Measurements from ENCODE around the gene STIL. TPM values are rescaled to one million over a fixed set of nuclear protein-coding genes. Genes with fewer than 3 reads are reported as not detected.

The STIL gene
- total RNA-seq, 2 donors from 2014 or later, result 39.3 to 48.0 TPM

GRCh38 chr1:47210666-47211065, 103.3 kb downstream of the STIL start:
- peak; percentile 69 for DNase-seq
- H3K9me3 ChIP-seq (ENCODE audit: control insufficient read depth, low read length), result no peaks in the 10 kb centered on the region
- TF ChIP-seq CTCF (conservative IDR thresholded peaks at IDR 0.05), result no peak
- no peaks in the 10 kb centered on the region for H3K4me1 ChIP-seq (ENCODE audit: control insufficient read depth, insufficient read depth, low read length)
- no peak overlapping the region for H3K4me3 ChIP-seq (ENCODE audit: low read length)
- H3K27me3 Mint-ChIP-seq (ENCODE audit: insufficient read depth), result peaks cover 43% of the 10 kb centered on the region
- WGBS, 2 experiments (ENCODE audit: insufficient coverage in 1 of 2, insufficient read length in 1 of 2), result 88 to 97% methylated on average over 3 of the region's 3 CpGs
- H3K36me3 Mint-ChIP-seq (ENCODE audit: low read depth), result no peaks in the 10 kb centered on the region
- no peak overlapping the region for H3K27ac Mint-ChIP-seq
- H3K27ac ChIP-seq (ENCODE audit: low read depth, low read length), result no peak overlapping the region
- H3K4me3 Mint-ChIP-seq, result no peak overlapping the region
- H3K36me3 ChIP-seq (ENCODE audit: control insufficient read depth, insufficient read depth, low read length), result no peaks in the 10 kb centered on the region
- H3K4me1 Mint-ChIP-seq, result peaks cover 8% of the 10 kb centered on the region
- no peak overlapping the region for H3K9ac ChIP-seq (ENCODE audit: extremely low read depth, low read length, poor library complexity, severe bottlenecking)
- H3K9me3 Mint-ChIP-seq, result no peaks in the 10 kb centered on the region
- peaks cover 25% of the 10 kb centered on the region for H3K27me3 ChIP-seq (ENCODE audit: control insufficient read depth, insufficient read depth, low read length, poor library complexity, severe bottlenecking)

GRCh38 chr1:47209725-47210325, 104.1 kb downstream of the STIL start:
- Mint-ChIP-seq H3K4me1 (peaks cover 8% of the 10 kb centered on the region), H3K4me3 (no peak overlapping the region), H3K27me3 (ENCODE audit: insufficient read depth) (peaks cover 48% of the 10 kb centered on the region), H3K36me3 (ENCODE audit: low read depth) (no peaks in the 10 kb centered on the region), H3K27ac (no peak overlapping the region), H3K9me3 (no peaks in the 10 kb centered on the region)
- no peak for TF ChIP-seq CTCF (conservative IDR thresholded peaks at IDR 0.05)
- Histone ChIP-seq H3K4me1 (ENCODE audit: control insufficient read depth, insufficient read depth, low read length) (no peaks in the 10 kb centered on the region), H3K9me3 (ENCODE audit: control insufficient read depth, low read length) (no peaks in the 10 kb centered on the region), H3K4me3 (ENCODE audit: low read length) (no peak overlapping the region), H3K27me3 (ENCODE audit: control insufficient read depth, insufficient read depth, low read length, poor library complexity, severe bottlenecking) (peaks cover 26% of the 10 kb centered on the region), H3K9ac (ENCODE audit: extremely low read depth, low read length, poor library complexity, severe bottlenecking) (no peak overlapping the region), H3K36me3 (ENCODE audit: control insufficient read depth, insufficient read depth, low read length) (no peaks in the 10 kb centered on the region), H3K27ac (ENCODE audit: low read depth, low read length) (no peak overlapping the region)
- DNase-seq, result no peak
- WGBS, 2 experiments (ENCODE audit: insufficient coverage in 1 of 2, insufficient read length in 1 of 2), result 52% methylated on average over 3 of the region's 3 CpGs; no CpG with 5 or more reads in 1 of the 2 experiments

- no peak overlapping the region for H3K27ac ChIP-seq (ENCODE audit: low read depth, low read length)
- no peak overlapping the region for H3K4me3 ChIP-seq (ENCODE audit: low read length)
- Mint-ChIP-seq H3K4me1 (peaks cover 8% of the 10 kb centered on the region), H3K4me3 (no peak overlapping the region), H3K36me3 (ENCODE audit: low read depth) (no peaks in the 10 kb centered on the region), H3K27ac (no peak overlapping the region), H3K9me3 (no peaks in the 10 kb centered on the region), H3K27me3 (ENCODE audit: insufficient read depth) (peaks cover 55% of the 10 kb centered on the region)
- peak; percentile 62 for DNase-seq
- H3K27me3 ChIP-seq (ENCODE audit: control insufficient read depth, insufficient read depth, low read length, poor library complexity, severe bottlenecking), result peaks cover 33% of the 10 kb centered on the region
- no peaks in the 10 kb centered on the region for H3K4me1 ChIP-seq (ENCODE audit: control insufficient read depth, insufficient read depth, low read length)
- no peaks in the 10 kb centered on the region for H3K36me3 ChIP-seq (ENCODE audit: control insufficient read depth, insufficient read depth, low read length)
- no peak overlapping the region for H3K9ac ChIP-seq (ENCODE audit: extremely low read depth, low read length, poor library complexity, severe bottlenecking)
- TF ChIP-seq CTCF (conservative IDR thresholded peaks at IDR 0.05), result no peak
- H3K9me3 ChIP-seq (ENCODE audit: control insufficient read depth, low read length), result no peaks in the 10 kb centered on the region
- 35 to 62% methylated on average over 4 to 8 of the region's 8 CpGs for WGBS, 2 experiments (ENCODE audit: insufficient coverage in 1 of 2, insufficient read length in 1 of 2)
Measured at GRCh38 chr1:47209091-47209490, 104.9 kb downstream of the STIL start.

Data from endodermal cell (in vitro differentiated cells).